GM12875 (cell line): ENCODE results near the gene CNKSR3.

ENCODE experiments used
- H3K4me3 ChIP-seq: one replicate; pipeline ENCODE4 v1.5.1; 2011; ENCODE audit warnings: low read depth, low read length, control low read depth
- TF ChIP-seq, protein P1 (sequence below): IDR thresholded peaks from 2 replicates; pipeline ENCODE4 v1.5.1; 2011; ENCODE audit warnings: low read depth, mild to moderate bottlenecking, control low read depth, inconsistent platforms, low read length, moderate library complexity, borderline replicate concordance; ENCODE audit not compliant: insufficient read depth

Gene CNKSR3

DNA sequence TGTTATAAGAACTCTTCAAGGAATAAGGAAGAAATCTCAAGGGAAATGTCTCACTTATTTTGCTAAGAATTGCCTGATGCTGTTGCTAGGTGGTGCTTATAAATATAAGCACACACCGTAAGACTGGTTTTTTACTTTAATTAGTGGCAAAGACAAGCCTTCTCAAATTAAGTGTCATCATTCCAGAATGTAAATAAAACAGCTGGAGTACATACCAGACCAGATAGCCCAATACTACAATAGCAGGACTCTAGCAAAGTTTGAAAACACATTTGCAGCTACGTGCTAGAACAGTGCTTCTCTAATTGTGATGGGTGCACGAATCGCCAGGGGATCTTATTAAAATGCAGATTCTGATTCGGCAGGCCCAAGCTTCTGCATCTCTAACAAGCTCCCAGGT is 6.8 kb downstream of the CNKSR3 start:
- TF ChIP-seq, protein P1, sequence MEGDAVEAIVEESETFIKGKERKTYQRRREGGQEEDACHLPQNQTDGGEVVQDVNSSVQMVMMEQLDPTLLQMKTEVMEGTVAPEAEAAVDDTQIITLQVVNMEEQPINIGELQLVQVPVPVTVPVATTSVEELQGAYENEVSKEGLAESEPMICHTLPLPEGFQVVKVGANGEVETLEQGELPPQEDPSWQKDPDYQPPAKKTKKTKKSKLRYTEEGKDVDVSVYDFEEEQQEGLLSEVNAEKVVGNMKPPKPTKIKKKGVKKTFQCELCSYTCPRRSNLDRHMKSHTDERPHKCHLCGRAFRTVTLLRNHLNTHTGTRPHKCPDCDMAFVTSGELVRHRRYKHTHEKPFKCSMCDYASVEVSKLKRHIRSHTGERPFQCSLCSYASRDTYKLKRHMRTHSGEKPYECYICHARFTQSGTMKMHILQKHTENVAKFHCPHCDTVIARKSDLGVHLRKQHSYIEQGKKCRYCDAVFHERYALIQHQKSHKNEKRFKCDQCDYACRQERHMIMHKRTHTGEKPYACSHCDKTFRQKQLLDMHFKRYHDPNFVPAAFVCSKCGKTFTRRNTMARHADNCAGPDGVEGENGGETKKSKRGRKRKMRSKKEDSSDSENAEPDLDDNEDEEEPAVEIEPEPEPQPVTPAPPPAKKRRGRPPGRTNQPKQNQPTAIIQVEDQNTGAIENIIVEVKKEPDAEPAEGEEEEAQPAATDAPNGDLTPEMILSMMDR: no peak

GRCh38 chr6:154502553-154502952 is 7.9 kb downstream of the CNKSR3 start:
- TF ChIP-seq, protein P1: no peak
- H3K4me3 ChIP-seq: no peak overlapping the region

More for the DNA sequence above, 6.8 kb downstream of the CNKSR3 start:
- no peak overlapping the region for H3K4me3 ChIP-seq

- TF ChIP-seq, protein P1: no peak
- H3K4me3 ChIP-seq: no peak overlapping the region
Measured at GRCh38 chr6:154501578-154501868, 9.0 kb downstream of the CNKSR3 start.

GRCh38 chr6:154500769-154501577 is 9.5 kb downstream of the CNKSR3 start:
- no peak overlapping the region for H3K4me3 ChIP-seq
- TF ChIP-seq, protein P1: no peak

DNA sequence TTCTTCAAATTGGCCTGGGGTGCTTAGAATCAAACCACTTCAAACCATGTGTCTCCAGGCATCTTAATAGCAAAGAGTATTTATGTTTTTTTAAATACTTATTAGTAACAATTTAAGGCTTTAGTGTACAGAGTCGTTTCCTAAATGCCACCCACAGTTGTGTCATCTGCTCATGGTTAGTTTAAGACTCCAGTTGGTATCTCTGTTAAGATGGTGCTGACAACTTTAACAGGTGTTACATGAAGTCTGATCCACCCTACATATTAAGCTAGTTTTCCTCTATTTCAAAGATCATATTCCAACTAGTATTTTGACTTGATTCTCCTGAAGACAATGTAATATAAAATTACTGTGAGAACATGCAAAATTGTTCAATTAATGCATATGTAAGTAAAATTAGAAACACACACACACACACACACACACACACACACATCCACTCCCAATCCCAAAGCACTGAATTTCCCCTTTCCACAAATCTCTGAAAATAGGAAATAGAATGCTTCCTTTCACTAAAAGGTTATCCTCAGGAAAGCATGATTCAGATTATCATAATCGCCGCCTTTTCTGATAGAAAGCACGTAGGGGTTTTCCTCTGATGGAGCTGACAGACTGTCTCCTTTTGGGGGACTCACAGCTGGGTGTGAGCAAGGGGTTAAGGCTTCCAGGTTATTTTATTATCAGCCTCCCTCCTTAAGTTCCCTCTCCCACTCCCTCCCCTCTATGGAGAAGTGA is 10.5 kb downstream of the CNKSR3 start:
- no peak overlapping the region for H3K4me3 ChIP-seq
- TF ChIP-seq, protein P1: no peak

DNA sequence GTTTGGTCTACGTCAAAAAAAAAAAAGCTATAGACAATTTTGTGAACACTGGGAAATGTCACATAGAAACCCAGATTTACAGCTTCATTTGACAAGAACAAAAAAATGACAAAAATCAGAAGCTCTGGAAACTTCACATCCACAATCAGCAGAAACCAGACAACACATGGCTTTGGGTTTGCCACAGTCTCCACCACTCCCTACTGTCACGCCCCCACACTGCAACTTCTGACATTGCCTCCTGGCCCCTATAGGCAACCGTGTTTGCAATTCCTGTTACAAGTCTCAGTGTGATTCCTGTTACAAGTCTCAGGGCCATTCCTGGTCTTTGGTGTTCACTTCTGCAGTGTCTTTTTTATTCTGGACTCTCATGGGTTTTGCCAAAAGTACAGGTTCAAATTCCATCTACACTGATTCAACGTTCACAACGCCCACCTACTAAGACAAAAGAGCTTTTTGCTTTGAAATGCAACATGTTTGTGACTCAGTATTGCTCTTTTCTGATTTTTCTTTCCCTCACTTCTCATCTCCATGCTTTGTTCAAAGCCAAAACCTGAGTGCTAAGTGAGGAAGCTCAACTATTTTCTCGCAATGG is 12.0 kb downstream of the CNKSR3 start:
- no peak overlapping the region for H3K4me3 ChIP-seq
- TF ChIP-seq, protein P1: no peak
